SK-N-MC (cell line): ENCODE measurements around the gene CMSS1.

ENCODE experiments used
- EZH2 ChIP-seq: fragments of 200-600 bp; sonication (generic); IDR thresholded peaks from one replicate; pipeline ENCODE4 v1.6.1; 2017; ENCODE audit warnings: antibody characterized with exemption
- FOXP2 ChIP-seq: optimal IDR thresholded peaks from 2 replicates; pipeline ENCODE3; 2011; ENCODE audit warnings: mild to moderate bottlenecking, moderate library complexity; ENCODE audit not compliant: insufficient read depth; ENCODE audit errors: extremely low read length, control extremely low read depth
- POLR2AphosphoS5 ChIP-seq: IDR thresholded peaks from 2 replicates; pipeline ENCODE4 v1.6.1; 2012; ENCODE audit warnings: mild to moderate bottlenecking, low read depth, low read length, borderline replicate concordance

- no peak for TF ChIP-seq EZH2
- TF ChIP-seq POLR2AphosphoS5, result no peak
- no peak for TF ChIP-seq FOXP2
These were observed 150.1 kb downstream of the CMSS1 start for GRCh38 chr3:99967796-99968195.
